GM13976 (cell line): ENCODE data around the gene LIN54.
A peak's percentile ranks its signal among the peaks of the same experiment; 100 is the strongest.

Experiments
- DNase-seq: peaks from one replicate; pipeline ENCODE4 v3.0.0; 2012; ENCODE audit warnings: low spot score
- CTCF ChIP-seq: IDR thresholded peaks from 2 replicates; pipeline ENCODE4 v1.5.1; 2012; ENCODE audit warnings: borderline replicate concordance, mild to moderate bottlenecking; ENCODE audit not compliant: insufficient read depth; ENCODE audit errors: extremely low read depth, missing control alignments, control extremely low read depth
- in situ Hi-C: fragments of 300-500 bp; cut with MboI; formaldehyde crosslinking; loops from one replicate; pipeline ENCODE4 v1.12.0; 2022; ENCODE audit warnings: low sequenced_read_pairs, mixed read lengths, inconsistent platforms; ENCODE audit not compliant: unreplicated experiment

The LIN54 gene

GRCh38 chr4:82947498-82947897 lies 63.1 kb downstream of the LIN54 start:
- DNase-seq, result peak; percentile 31
- in situ Hi-C loops, result no loop called here
- no peak for TF ChIP-seq CTCF

- in situ Hi-C loops, result no loop called here
- DNase-seq, result no peak
- no peak for TF ChIP-seq CTCF
Observed at GRCh38 chr4:82939414-82939813, 71.2 kb downstream of the LIN54 start.

- no peak for DNase-seq
Observed at GRCh38 chr4:82934441-82934840, 76.2 kb downstream of the LIN54 start.

GRCh38 chr4:82930848-82931755 lies 79.5 kb downstream of the LIN54 start:
- DNase-seq, result no peak
- in situ Hi-C loops, result no loop called here
- TF ChIP-seq CTCF, result no peak

More at GRCh38 chr4:82934441-82934840, 76.2 kb downstream of the LIN54 start:
- in situ Hi-C loops, result no loop called here
- no peak for TF ChIP-seq CTCF

GRCh38 chr4:82921795-82922194 lies 88.8 kb downstream of the LIN54 start:
- in situ Hi-C loops, result no loop called here
- no peak for TF ChIP-seq CTCF
- DNase-seq, result no peak

GRCh38 chr4:82919386-82919785 lies 91.2 kb downstream of the LIN54 start:
- no peak for DNase-seq

More at GRCh38 chr4:82919386-82919785, 91.2 kb downstream of the LIN54 start:
- in situ Hi-C loops, result no loop called here
- no peak for TF ChIP-seq CTCF
